Measurements from ENCODE around the gene ALKBH5. TPM values are rescaled to one million over a fixed set of nuclear protein-coding genes. Genes with fewer than 3 reads are reported as not detected.

ALKBH5 gene
- total RNA-seq, 1 donor from 2014 or later: 104 TPM

DNA sequence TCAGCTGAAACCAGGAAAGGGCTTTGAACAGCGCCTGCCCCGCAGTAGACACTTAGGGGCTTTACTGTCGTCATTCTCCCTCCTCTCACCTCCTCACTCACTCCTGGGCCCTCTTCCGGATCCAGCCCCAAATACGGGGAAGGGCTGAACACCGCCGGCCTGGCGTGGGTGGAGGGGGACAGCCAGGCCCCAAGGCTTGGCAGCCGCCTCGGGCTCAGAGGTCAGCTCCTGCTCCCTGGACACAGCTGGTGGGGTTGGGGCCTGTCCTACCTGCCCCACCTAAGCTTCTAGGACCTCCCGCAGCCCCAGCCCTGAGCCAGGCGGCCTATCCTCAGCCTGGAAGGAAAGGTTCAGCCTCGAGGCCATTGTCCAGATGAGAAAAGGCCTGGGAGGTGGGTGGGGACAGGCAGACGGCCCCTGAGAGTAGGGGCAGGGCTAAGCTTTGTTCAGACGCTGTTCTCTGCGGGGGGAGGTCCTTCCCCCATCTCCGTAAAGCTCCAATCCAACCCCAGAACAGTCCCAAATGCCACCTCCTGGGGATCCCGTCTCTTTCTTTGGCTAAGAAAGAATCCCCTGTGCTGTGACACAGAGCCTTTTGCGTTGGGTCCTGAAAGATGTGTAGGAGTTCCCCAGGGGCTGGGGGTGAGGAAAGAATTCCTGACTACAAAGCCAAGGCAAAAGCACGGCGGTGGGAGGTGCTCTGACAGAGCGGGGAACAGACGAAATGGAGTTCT is 40.9 kb downstream of the ALKBH5 start:
- no peaks in the 10 kb centered on the region for H3K36me3 Mint-ChIP-seq (ENCODE audit: low read depth)
- H3K4me1 Mint-ChIP-seq: peaks cover 47% of the 10 kb centered on the region
- no peaks in the 10 kb centered on the region for H3K27me3 Mint-ChIP-seq (ENCODE audit: low read depth)
- DNase-seq (ENCODE audit: low read depth, low spot score): peak; percentile 54
- peak overlapping the region; percentile 100 for H3K27ac Mint-ChIP-seq (ENCODE audit: unreplicated experiment)
- TF ChIP-seq, protein P1, sequence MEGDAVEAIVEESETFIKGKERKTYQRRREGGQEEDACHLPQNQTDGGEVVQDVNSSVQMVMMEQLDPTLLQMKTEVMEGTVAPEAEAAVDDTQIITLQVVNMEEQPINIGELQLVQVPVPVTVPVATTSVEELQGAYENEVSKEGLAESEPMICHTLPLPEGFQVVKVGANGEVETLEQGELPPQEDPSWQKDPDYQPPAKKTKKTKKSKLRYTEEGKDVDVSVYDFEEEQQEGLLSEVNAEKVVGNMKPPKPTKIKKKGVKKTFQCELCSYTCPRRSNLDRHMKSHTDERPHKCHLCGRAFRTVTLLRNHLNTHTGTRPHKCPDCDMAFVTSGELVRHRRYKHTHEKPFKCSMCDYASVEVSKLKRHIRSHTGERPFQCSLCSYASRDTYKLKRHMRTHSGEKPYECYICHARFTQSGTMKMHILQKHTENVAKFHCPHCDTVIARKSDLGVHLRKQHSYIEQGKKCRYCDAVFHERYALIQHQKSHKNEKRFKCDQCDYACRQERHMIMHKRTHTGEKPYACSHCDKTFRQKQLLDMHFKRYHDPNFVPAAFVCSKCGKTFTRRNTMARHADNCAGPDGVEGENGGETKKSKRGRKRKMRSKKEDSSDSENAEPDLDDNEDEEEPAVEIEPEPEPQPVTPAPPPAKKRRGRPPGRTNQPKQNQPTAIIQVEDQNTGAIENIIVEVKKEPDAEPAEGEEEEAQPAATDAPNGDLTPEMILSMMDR (conservative IDR thresholded peaks at IDR 0.05): no peak
- H3K9me3 Mint-ChIP-seq: no peaks in the 10 kb centered on the region
- peak overlapping the region; percentile 96 for H3K4me3 Mint-ChIP-seq

DNA sequence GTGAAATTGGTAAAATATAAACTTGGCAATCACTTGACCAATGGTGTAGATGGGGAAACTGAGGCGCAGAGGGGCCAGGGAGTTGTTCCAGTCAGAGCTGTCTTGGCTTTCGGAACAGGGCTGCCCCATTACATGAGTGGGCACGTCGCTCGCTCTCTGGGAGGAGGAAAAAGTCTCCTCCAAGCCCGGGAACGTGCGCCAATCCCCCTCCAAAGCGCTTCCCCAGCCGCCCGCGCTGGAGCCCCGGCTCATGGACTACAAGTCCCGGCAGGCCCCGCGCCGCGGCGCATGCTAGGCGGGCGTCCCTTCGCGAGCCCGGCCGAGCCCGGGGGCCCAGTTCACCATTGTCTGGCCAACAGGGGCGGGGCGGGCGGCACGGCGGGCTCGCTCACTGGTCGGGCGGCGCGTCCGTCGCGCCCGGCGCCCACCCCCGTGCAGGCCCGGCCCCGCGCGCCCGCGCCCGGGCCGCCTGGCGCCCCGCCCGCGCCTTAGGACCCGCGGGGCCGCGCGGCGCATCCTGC is 41.6 kb downstream of the ALKBH5 start, which contains the start of gene LLGL1:
LLGL1 (plus strand) TSS at position 515 of the 521 bp plus-strand sequence. CDS start 48 bp downstream, outside the sequence.
- TF ChIP-seq, protein P1 (conservative IDR thresholded peaks at IDR 0.05): no peak
- no peaks in the 10 kb centered on the region for H3K27me3 Mint-ChIP-seq (ENCODE audit: low read depth)

DNA sequence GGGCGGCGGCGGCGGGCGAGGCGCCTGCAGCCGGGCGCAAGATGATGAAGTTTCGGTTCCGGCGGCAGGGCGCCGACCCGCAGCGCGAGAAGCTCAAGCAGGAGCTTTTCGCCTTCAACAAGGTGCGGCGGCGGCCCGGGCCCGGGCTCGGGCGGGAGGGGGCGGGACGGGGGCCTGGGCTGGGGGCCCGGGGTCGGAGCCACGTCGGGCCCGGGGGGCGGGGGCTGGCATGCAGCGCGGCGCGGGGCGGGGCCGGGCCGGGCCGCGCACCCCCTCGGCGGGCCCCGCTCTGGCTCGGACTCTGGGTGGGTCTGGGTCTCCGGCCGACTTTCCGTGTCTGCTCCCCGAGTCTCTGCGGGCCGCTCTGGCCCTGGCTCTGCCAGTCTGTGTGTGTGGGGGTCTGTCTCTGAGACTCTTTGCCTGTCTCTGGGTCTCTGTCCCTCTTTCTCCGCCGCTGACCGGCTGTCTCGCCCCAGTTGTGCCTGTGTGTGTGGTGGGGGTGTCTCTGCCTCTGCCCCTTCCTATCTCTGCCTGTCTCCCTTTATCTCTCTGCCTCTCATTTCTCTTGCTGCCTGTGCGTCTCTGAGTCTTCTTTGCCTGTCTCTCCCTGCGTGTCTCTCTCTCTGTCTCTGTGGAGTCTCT is 42.1 kb downstream of the ALKBH5 start:
- peak overlapping the region; percentile 96 for H3K4me3 Mint-ChIP-seq
- peaks cover 57% of the 10 kb centered on the region for H3K4me1 Mint-ChIP-seq
- H3K27me3 Mint-ChIP-seq (ENCODE audit: low read depth): no peaks in the 10 kb centered on the region
- TF ChIP-seq, protein P1 (conservative IDR thresholded peaks at IDR 0.05): no peak
- H3K9me3 Mint-ChIP-seq: no peaks in the 10 kb centered on the region
- DNase-seq (ENCODE audit: low read depth, low spot score): peak; percentile 21
- peak overlapping the region; percentile 94 for H3K27ac Mint-ChIP-seq (ENCODE audit: unreplicated experiment)
- no peaks in the 10 kb centered on the region for H3K36me3 Mint-ChIP-seq (ENCODE audit: low read depth)

More for the DNA sequence above, 41.6 kb downstream of the ALKBH5 start, which contains the start of gene LLGL1:
- Mint-ChIP-seq H3K9me3 (no peaks in the 10 kb centered on the region), H3K27ac (ENCODE audit: unreplicated experiment) (peak within 1 kb of the TSS; percentile 100), H3K4me3 (peak within 1 kb of the TSS; percentile 96), H3K4me1 (peaks cover 51% of the 10 kb centered on the region), H3K36me3 (ENCODE audit: low read depth) (no peaks in the 10 kb centered on the region)
- peak; percentile 96 for DNase-seq (ENCODE audit: low read depth, low spot score)

DNA sequence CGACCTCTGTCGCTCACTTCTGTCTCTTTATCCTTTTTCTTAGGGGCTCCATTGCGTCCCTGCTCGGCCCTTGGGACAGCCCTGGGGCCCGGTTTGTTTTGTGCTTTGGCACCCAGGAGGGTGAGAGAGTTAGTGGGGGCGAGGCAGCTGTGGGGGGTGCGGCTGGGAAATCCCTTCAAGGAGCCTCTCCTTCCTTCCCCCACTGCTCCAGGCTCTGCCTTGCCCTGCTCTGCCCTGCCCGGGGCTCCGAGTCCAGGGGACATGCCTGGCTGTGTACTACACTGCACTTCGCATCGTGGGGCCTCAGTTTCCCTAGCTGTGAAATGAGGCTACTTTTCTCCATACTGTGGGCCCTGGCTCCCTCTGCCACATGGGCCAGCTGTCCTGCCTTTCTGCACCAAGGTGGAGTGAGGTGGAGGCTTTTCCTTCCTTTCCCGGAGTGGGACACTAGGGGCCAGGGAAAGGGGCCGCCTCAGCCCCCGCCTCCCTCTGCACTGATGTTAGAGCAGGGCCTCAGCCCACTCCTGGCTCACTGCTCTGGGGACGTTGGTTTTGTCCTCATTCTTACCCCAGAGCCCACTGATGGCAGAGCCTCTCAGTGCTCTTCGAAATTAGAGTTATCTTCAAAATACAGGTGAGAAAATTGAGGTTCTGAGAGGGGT is 42.8 kb downstream of the ALKBH5 start:
- H3K4me3 Mint-ChIP-seq: peak overlapping the region; percentile 96

DNA sequence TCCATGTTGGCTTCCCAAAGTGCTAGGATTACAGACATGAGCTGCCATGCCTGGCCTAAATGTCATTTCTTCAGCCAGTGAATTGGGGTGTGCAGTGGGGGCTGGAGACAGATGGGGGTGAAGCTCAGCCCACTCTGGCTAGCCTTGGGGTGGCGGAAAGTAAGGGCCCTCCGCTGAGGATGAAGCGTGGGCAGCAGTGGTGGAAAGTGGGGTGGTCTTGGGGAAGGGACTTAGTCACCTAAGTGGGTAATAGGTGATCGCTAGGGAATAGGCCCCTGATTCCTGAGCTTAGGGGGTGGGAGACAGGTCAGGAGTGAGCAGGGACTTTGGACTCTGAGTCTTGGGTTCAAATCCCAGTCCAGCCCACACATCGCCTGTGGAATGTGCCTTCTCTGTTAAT is 44.0 kb downstream of the ALKBH5 start:
- no peaks in the 10 kb centered on the region for H3K36me3 Mint-ChIP-seq (ENCODE audit: low read depth)

More for the DNA sequence above, 42.8 kb downstream of the ALKBH5 start:
- Mint-ChIP-seq H3K36me3 (ENCODE audit: low read depth) (no peaks in the 10 kb centered on the region), H3K4me1 (peaks cover 63% of the 10 kb centered on the region), H3K27ac (ENCODE audit: unreplicated experiment) (peak overlapping the region; percentile 94), H3K27me3 (ENCODE audit: low read depth) (no peaks in the 10 kb centered on the region), H3K9me3 (no peaks in the 10 kb centered on the region)
- TF ChIP-seq, protein P1 (conservative IDR thresholded peaks at IDR 0.05): no peak
- no peak for DNase-seq (ENCODE audit: low read depth, low spot score)

More for the DNA sequence above, 44.0 kb downstream of the ALKBH5 start:
- H3K4me1 Mint-ChIP-seq: peaks cover 68% of the 10 kb centered on the region
- peak overlapping the region; percentile 96 for H3K4me3 Mint-ChIP-seq
- TF ChIP-seq, protein P1 (conservative IDR thresholded peaks at IDR 0.05): no peak
- no peak overlapping the region for H3K27ac Mint-ChIP-seq (ENCODE audit: unreplicated experiment)
- no peaks in the 10 kb centered on the region for H3K9me3 Mint-ChIP-seq
- no peaks in the 10 kb centered on the region for H3K27me3 Mint-ChIP-seq (ENCODE audit: low read depth)
- DNase-seq (ENCODE audit: low read depth, low spot score): no peak

All from neural crest cell (in vitro differentiated cells).